Measurements from ENCODE around the gene GRAMD1A.
A peak's percentile ranks its signal among the peaks of the same experiment; 100 is the strongest.

GRAMD1A gene

DNA sequence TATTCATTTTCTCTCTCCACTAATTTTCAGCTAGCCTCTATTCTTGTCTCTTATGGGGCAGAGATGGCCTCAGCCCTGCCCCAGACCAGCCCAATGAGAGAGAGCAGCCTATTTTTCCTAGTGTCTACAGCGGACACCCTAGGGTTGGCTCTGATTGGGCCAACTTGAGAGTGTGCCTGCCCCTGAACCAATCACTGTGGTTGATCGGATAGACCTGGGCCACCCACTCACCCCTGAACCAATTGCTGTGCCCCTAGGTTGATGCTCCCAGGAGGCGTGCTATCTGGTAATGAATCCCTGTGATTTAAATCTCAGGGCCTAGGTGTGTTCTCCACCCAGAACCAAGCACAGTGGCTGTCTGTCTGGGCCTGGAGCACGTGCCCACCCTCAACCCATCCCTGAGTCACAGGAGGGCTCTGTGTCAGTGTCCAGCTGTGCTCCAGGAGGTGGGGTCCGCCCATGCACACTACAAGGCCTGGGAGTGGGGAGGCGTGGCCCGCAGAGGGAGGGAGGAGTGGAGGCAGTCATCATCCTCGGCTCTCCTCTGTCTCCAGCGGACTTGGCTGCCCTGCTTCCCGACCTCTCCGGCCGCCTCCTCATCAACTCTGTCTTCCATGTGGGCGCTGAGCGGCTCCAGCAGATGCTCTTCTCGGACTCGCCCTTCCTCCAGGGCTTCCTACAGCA, 15.3 kb downstream of the GRAMD1A start:
- TF ChIP-seq CTCF (conservative IDR thresholded peaks at IDR 0.05; ENCODE audit: control insufficient read depth, insufficient read depth, low read depth, low read length), result no peak
- DNase-seq (ENCODE audit: low read depth), result peak; percentile 90
- H3K4me3 ChIP-seq (ENCODE audit: control insufficient read depth, low read depth, low read length), result no peak overlapping the region

DNA sequence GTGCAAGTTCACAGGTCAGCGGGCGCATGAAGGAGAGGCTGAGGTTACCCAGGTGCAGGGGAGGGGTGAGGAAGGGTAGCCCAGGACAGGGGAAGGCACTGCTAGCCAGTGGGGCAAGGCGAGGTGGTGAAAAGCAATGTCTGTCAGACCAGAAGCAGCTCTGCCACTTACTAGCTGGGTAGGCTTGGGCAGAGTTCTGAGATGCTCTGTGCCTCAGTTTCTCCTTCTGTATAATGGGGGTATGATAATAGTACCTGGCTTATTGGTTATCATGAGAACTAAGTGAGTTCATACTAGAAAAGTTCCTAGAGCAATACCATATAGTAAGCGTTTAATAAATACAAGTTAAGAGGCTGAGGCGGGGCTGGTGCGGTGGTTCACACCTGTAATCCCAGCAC, 15.8 kb downstream of the GRAMD1A start:
- no peak for DNase-seq (ENCODE audit: low read depth)
- H3K4me3 ChIP-seq (ENCODE audit: control insufficient read depth, low read depth, low read length), result no peak overlapping the region
- no peak for TF ChIP-seq CTCF (conservative IDR thresholded peaks at IDR 0.05; ENCODE audit: control insufficient read depth, insufficient read depth, low read depth, low read length)

DNA sequence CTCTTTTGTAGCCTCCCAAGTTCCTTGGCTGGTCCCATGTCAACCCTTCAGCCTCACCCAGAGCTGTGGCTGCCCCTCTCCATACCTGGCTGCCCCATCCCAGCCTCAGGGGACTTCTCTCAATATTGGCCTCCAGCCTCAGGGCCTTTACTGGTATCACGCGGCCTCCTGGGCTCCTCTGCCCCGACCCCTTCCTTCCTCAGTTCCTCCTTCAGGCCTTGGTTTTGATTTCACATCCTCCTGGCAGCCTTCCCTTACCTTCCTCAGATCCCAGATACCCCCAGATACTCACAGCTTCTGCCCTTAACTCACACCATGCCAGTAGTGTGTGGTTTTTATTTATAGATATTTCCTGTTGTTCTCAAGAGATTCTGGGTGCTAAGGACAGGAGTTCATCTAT, 17.4 kb downstream of the GRAMD1A start:
- H3K4me3 ChIP-seq (ENCODE audit: control insufficient read depth, low read depth, low read length), result no peak overlapping the region
- no peak for TF ChIP-seq CTCF (conservative IDR thresholded peaks at IDR 0.05; ENCODE audit: control insufficient read depth, insufficient read depth, low read depth, low read length)
- no peak for DNase-seq (ENCODE audit: low read depth)

GRCh38 chr19:35018379-35018778, 18.3 kb downstream of the GRAMD1A start:
- H3K4me3 ChIP-seq (ENCODE audit: control insufficient read depth, low read depth, low read length), result no peak overlapping the region
- TF ChIP-seq CTCF (conservative IDR thresholded peaks at IDR 0.05; ENCODE audit: control insufficient read depth, insufficient read depth, low read depth, low read length), result no peak
- no peak for DNase-seq (ENCODE audit: low read depth)

DNA sequence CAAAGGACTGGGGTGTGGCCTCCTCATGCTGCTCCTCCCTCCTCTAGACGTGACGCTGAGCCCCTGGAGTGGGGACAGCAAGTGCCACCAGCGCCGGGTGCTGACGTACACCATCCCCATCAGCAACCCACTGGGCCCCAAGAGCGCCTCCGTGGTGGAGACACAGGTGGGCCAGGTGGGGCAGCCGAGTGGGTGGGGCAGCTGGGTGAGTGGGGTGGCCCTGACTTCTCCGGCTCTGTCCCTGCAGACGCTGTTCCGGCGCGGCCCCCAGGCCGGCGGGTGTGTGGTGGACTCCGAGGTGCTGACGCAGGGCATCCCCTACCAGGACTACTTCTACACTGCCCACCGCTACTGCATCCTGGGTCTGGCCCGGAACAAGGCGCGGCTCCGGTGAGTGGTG, 19.0 kb downstream of the GRAMD1A start:
- H3K4me3 ChIP-seq (ENCODE audit: control insufficient read depth, low read depth, low read length), result no peak overlapping the region
- no peak for TF ChIP-seq CTCF (conservative IDR thresholded peaks at IDR 0.05; ENCODE audit: control insufficient read depth, insufficient read depth, low read depth, low read length)
- DNase-seq (ENCODE audit: low read depth), result no peak

- TF ChIP-seq CTCF (conservative IDR thresholded peaks at IDR 0.05; ENCODE audit: control insufficient read depth, insufficient read depth, low read depth, low read length), result no peak
- H3K4me3 ChIP-seq (ENCODE audit: control insufficient read depth, low read depth, low read length), result no peak overlapping the region
- DNase-seq (ENCODE audit: low read depth), result no peak
Measured at GRCh38 chr19:35021016-35021415, 20.9 kb downstream of the GRAMD1A start.

GRCh38 chr19:35021596-35021995, 21.5 kb downstream of the GRAMD1A start:
- TF ChIP-seq CTCF (conservative IDR thresholded peaks at IDR 0.05; ENCODE audit: control insufficient read depth, insufficient read depth, low read depth, low read length), result no peak
- no peak for DNase-seq (ENCODE audit: low read depth)
- no peak overlapping the region for H3K4me3 ChIP-seq (ENCODE audit: control insufficient read depth, low read depth, low read length)

Data from fibroblast of mammary gland (primary cell).